B cell (primary cell): ENCODE data around the gene PAIP1. TPM values are rescaled to one million over a fixed set of nuclear protein-coding genes. Genes with fewer than 3 reads are reported as not detected.

Experiments
- ATAC-seq: fragments of 200-7000 bp; cut with Tn5 transposase; one replicate; pipeline ENCODE4 v1.10.0; 2021; ENCODE audit warnings: low read depth, mild to moderate bottlenecking, moderate number of reproducible peaks, moderate library complexity
- CTCF ChIA-PET: fragments of 350-600 bp; sonication (Branson Sonifier 250); formaldehyde crosslinking; loops from one replicate; lab custom pipeline; 2021; ENCODE audit warnings: antibody characterized with exemption, inconsistent platforms; lab: Charles Lee
- POLR2A ChIA-PET: fragments of 350-600 bp; sonication (Branson Sonifier 250); formaldehyde crosslinking; loops from one replicate; lab custom pipeline; 2021; ENCODE audit warnings: antibody characterized with exemption; lab: Charles Lee
- DNase-seq: peaks from one replicate; pipeline ENCODE4 v3.0.0; 2013
- H2AFZ ChIP-seq: 2 replicates; pipeline ENCODE4 v1.6.1; 2012; ENCODE audit warnings: mild to moderate bottlenecking, low read depth, low read length; ENCODE audit not compliant: insufficient read depth, poor library complexity, severe bottlenecking
- H3K27ac ChIP-seq, 2 donors: 1 replicate in 1 of 2; 2 replicates in 1 of 2; pipeline ENCODE4 v1.5.1; 2012 to 2013; ENCODE audit warnings: low read length in 2 of 2, mild to moderate bottlenecking in 2 of 2, moderate library complexity in 1 of 2
- H3K27me3 ChIP-seq, 4 experiments: fragments of 200-600 bp in 1 of 4; sonication (generic) in 1 of 4; replicated peaks in 1 of 4; 1 replicate in 2 of 4; 2 replicates in 2 of 4; pipeline versions ENCODE4 v1.6.1 to v1.7.0; 2013 to 2016; ENCODE audit warnings: low read length in 3 of 4, mild to moderate bottlenecking in 2 of 4, mixed read lengths in 1 of 4, moderate library complexity in 1 of 4; ENCODE audit not compliant: insufficient read depth in 4 of 4, control insufficient read depth in 3 of 4; ENCODE audit errors: control extremely low read depth in 1 of 4
- H3K36me3 ChIP-seq, 2 experiments: replicated peaks in 1 of 2; 1 replicate in 1 of 2; 2 replicates in 1 of 2; pipeline versions ENCODE4 v1.6.1 to v1.7.1; 2013; ENCODE audit warnings: low read length in 1 of 2; ENCODE audit not compliant: insufficient read depth in 2 of 2, control insufficient read depth in 1 of 2; ENCODE audit errors: control extremely low read depth in 1 of 2, extremely low read depth in 1 of 2
- H3K4me1 ChIP-seq, 2 donors: fragments of 200-600 bp in 1 of 2; sonication (generic) in 1 of 2; 1 replicate in 1 of 2; 2 replicates in 1 of 2; pipeline versions ENCODE4 v1.5.1 to v1.6.1; 2013 to 2017; ENCODE audit warnings: low read length in 2 of 2; ENCODE audit not compliant: control insufficient read depth in 2 of 2, insufficient read depth in 2 of 2
- H3K4me2 ChIP-seq: replicated peaks from 2 replicates; pipeline ENCODE3; 2012; ENCODE audit warnings: mild to moderate bottlenecking, low read depth, low read length; ENCODE audit not compliant: poor library complexity, severe bottlenecking
- H3K4me3 ChIP-seq, 5 experiments: fragments of 200-600 bp in 1 of 5; sonication (generic) in 1 of 5; 1 replicate in 3 of 5; 2 replicates in 2 of 5; pipeline versions ENCODE4 v1.5.1 to v1.7.0; 2011 to 2016; ENCODE audit warnings: low read length in 4 of 5, mild to moderate bottlenecking in 4 of 5, low read depth in 2 of 5, control low read depth in 1 of 5, moderate library complexity in 1 of 5; ENCODE audit not compliant: insufficient read depth in 1 of 5; ENCODE audit errors: control extremely low read depth in 1 of 5, extremely low read depth in 1 of 5
- H3K79me2 ChIP-seq: fragments of 200-600 bp; sonication (generic); one replicate; pipeline ENCODE4 v1.6.0; 2016; ENCODE audit warnings: low read length; ENCODE audit not compliant: control insufficient read depth, insufficient read depth
- H3K9ac ChIP-seq: fragments of 200-600 bp; sonication (generic); 2 replicates; pipeline ENCODE4 v1.6.1; 2017; ENCODE audit warnings: mild to moderate bottlenecking, low read length, moderate library complexity
- H3K9me3 ChIP-seq, 3 donors: one replicate each; pipeline versions ENCODE4 v1.6.1 to v1.7.1; 2013; ENCODE audit warnings: low read length in 2 of 3; ENCODE audit not compliant: control insufficient read depth in 2 of 3, insufficient read depth in 1 of 3; ENCODE audit errors: control extremely low read depth in 1 of 3
- H4K20me1 ChIP-seq: 2 replicates; pipeline ENCODE4 v1.6.0; 2012; ENCODE audit warnings: mild to moderate bottlenecking, low read length; ENCODE audit not compliant: insufficient read depth, control insufficient read depth, poor library complexity, severe bottlenecking
- H3K27ac Mint-ChIP-seq: one replicate; pipeline ENCODE4 v1.8.0; 2021; ENCODE audit warnings: mixed read lengths
- H3K27me3 Mint-ChIP-seq: one replicate; pipeline ENCODE4 v1.8.0; 2021; ENCODE audit warnings: mixed read lengths
- H3K4me1 Mint-ChIP-seq: one replicate; pipeline ENCODE4 v1.8.0; 2021; ENCODE audit warnings: mixed read lengths
- H3K4me3 Mint-ChIP-seq: one replicate; pipeline ENCODE4 v1.8.0; 2021; ENCODE audit warnings: mixed read lengths
- H3K9me3 Mint-ChIP-seq: one replicate; pipeline ENCODE4 v1.8.0; 2022; ENCODE audit warnings: mixed read lengths; ENCODE audit not compliant: insufficient read depth
- EZH2 ChIP-seq: IDR thresholded peaks from 2 replicates; pipeline ENCODE4 v1.6.1; 2012; ENCODE audit warnings: borderline replicate concordance, low read depth, mild to moderate bottlenecking, moderate library complexity, low read length; ENCODE audit not compliant: insufficient read depth, poor library complexity, severe bottlenecking
- WGBS: methylation state at CpG from one replicate; pipeline ENCODE4 v1.1.5; 2013; ENCODE audit warnings: missing lambda C conversion rate; ENCODE audit not compliant: insufficient coverage; 5-methylcytosine and 5-hydroxymethylcytosine counted together
- intact Hi-C: fragments of 100-400 bp; cut with micrococcal nuclease; formaldehyde crosslinking; loops from one replicate; pipeline ENCODE4 v1.10.0; 2022
- polyA plus RNA-seq: library from polyadenylated mRNA; depleted of rRNA; stranded (reverse); fragments of >200 nt; gene quantifications from 2 replicates; pipeline ENCODE4 v1.2.3, GENCODE V29; 2012
- total RNA-seq, 2 donors: library from RNA; stranded (reverse); fragments of 120-200 nt in 1 of 2; gene quantifications; 1 replicate in 1 of 2; 2 replicates in 1 of 2; pipeline versions ENCODE4 v1.2.3 to v1.2.4, GENCODE V29; 2013 to 2022
- TF ChIP-seq, protein P1 (sequence below): fragments of 200-600 bp; IDR thresholded peaks from one replicate; pipeline ENCODE4 v1.8.0; 2022; ENCODE audit warnings: antibody characterized with exemption, mild to moderate bottlenecking

The PAIP1 gene
- total and polyA plus RNA-seq, 2 donors (not counting 1 experiment from before 2014, with no cell fraction given) = 23.0 to 31.8 TPM

DNA sequence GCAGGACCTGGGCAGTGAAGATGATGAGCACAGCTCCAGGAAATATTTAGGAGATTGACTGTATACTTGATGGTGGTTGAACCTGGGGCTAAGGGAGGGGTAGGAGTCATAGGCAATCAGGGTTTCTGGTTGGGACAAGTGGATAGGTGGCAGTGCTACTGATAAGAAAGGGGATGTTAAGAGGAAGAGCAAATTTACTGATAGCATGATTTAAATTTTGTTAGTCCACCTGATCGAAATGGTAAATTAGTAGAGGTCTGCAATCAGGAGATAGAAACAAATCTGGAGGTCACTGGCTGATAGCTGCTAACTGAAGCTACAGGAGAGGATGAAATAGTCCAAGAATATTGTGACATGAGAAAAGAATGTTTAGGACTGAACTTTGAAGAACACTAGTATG is 36.3 kb downstream of the PAIP1 start:
- H3K9ac ChIP-seq = no peak overlapping the region
- no peaks in the 10 kb centered on the region for H3K27me3 Mint-ChIP-seq
- H3K4me3 ChIP-seq = no peak overlapping the region
- no peak overlapping the region for H2AFZ ChIP-seq
- peaks cover 4 to 8% of the 10 kb centered on the region in 2 experiments for H3K36me3 ChIP-seq
- no peak overlapping the region for H3K4me3 Mint-ChIP-seq
- no peaks in the 10 kb centered on the region for H3K79me2 ChIP-seq
- H3K9me3 ChIP-seq = no peaks in the 10 kb centered on the region
- WGBS = 90% methylated on average over 1 of the region's 1 CpG
- H3K4me1 Mint-ChIP-seq = peaks cover 5% of the 10 kb centered on the region
- no peaks in the 10 kb centered on the region for H4K20me1 ChIP-seq
- no peak overlapping the region for H3K27ac ChIP-seq
- no peak overlapping the region for H3K4me2 ChIP-seq
- ChIA-PET POLR2A (no interaction called here), CTCF (interaction anchor here (0.7 to 1.0 kb wide), 3 partner anchors 11 to 37 kb away, joined by 3 to 4 read pairs (median 3); partner anchors contain the start of gene TMEM267)
- no peak for DNase-seq
- no peak for ATAC-seq
- intact Hi-C loops = no loop called here
- no peaks in the 10 kb centered on the region for H3K27me3 ChIP-seq
- H3K4me1 ChIP-seq = peaks cover 2 to 4% of the 10 kb centered on the region in 2 donors
- no peaks in the 10 kb centered on the region for H3K9me3 Mint-ChIP-seq
- no peak overlapping the region for H3K27ac Mint-ChIP-seq
- TF ChIP-seq, protein P1, sequence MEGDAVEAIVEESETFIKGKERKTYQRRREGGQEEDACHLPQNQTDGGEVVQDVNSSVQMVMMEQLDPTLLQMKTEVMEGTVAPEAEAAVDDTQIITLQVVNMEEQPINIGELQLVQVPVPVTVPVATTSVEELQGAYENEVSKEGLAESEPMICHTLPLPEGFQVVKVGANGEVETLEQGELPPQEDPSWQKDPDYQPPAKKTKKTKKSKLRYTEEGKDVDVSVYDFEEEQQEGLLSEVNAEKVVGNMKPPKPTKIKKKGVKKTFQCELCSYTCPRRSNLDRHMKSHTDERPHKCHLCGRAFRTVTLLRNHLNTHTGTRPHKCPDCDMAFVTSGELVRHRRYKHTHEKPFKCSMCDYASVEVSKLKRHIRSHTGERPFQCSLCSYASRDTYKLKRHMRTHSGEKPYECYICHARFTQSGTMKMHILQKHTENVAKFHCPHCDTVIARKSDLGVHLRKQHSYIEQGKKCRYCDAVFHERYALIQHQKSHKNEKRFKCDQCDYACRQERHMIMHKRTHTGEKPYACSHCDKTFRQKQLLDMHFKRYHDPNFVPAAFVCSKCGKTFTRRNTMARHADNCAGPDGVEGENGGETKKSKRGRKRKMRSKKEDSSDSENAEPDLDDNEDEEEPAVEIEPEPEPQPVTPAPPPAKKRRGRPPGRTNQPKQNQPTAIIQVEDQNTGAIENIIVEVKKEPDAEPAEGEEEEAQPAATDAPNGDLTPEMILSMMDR = no peak
- no peak for TF ChIP-seq EZH2

GRCh38 chr5:43515678-43516048 is 41.2 kb downstream of the PAIP1 start:
- H3K27ac ChIP-seq = peak overlapping the region in 1 of 2 donors; percentile 85
- H3K27ac Mint-ChIP-seq = peak overlapping the region; percentile 88
- WGBS = no CpG with 5 or more reads among the region's 1 CpG
- peak overlapping the region in 4 of 5 experiments; percentile 78 to 93 (median 88) for H3K4me3 ChIP-seq
- H2AFZ ChIP-seq = peak overlapping the region; percentile 89
- no peaks in the 10 kb centered on the region for H3K27me3 Mint-ChIP-seq
- no peak for TF ChIP-seq EZH2
- TF ChIP-seq, protein P1 = no peak
- CTCF ChIA-PET = interaction anchor here (2.4 kb wide), 1 partner anchor 32 kb away, joined by 17 read pairs; the partner anchor contains the start of gene TMEM267
- no peaks in the 10 kb centered on the region for H3K36me3 ChIP-seq
- no peaks in the 10 kb centered on the region for H3K9me3 Mint-ChIP-seq
- ATAC-seq (no peak), DNase-seq (no peak)
- H4K20me1 ChIP-seq = no peaks in the 10 kb centered on the region
- H3K4me1 Mint-ChIP-seq = peaks cover 23% of the 10 kb centered on the region
- peak overlapping the region; percentile 83 for H3K9ac ChIP-seq
- no peaks in the 10 kb centered on the region for H3K9me3 ChIP-seq
- H3K27me3 ChIP-seq = no peaks in the 10 kb centered on the region
- H3K79me2 ChIP-seq = peaks cover 21% of the 10 kb centered on the region
- peaks cover 12 to 18% of the 10 kb centered on the region in 2 donors for H3K4me1 ChIP-seq
- H3K4me3 Mint-ChIP-seq = peak overlapping the region; percentile 94
- H3K4me2 ChIP-seq = peak overlapping the region; percentile 77
- POLR2A ChIA-PET = interaction anchor here (1.6 kb wide), 1 partner anchor 32 kb away, joined by 30 read pairs; the partner anchor contains the start of gene TMEM267
- intact Hi-C loops = loop anchor here (1.0 kb wide), 5 partner anchors 32 to 1293 kb away; partner anchors contain the start of genes HMGCS1, MRPS30 and TMEM267
